SHP77 (cell line): Measurements from ENCODE around the gene PADI1.

ENCODE experiments used
- DNase-seq, 2 experiments: peaks; one replicate each; lab custom pipeline; 2025; lab: John Stamatoyannopoulos, UW

PADI1 gene, protein sequence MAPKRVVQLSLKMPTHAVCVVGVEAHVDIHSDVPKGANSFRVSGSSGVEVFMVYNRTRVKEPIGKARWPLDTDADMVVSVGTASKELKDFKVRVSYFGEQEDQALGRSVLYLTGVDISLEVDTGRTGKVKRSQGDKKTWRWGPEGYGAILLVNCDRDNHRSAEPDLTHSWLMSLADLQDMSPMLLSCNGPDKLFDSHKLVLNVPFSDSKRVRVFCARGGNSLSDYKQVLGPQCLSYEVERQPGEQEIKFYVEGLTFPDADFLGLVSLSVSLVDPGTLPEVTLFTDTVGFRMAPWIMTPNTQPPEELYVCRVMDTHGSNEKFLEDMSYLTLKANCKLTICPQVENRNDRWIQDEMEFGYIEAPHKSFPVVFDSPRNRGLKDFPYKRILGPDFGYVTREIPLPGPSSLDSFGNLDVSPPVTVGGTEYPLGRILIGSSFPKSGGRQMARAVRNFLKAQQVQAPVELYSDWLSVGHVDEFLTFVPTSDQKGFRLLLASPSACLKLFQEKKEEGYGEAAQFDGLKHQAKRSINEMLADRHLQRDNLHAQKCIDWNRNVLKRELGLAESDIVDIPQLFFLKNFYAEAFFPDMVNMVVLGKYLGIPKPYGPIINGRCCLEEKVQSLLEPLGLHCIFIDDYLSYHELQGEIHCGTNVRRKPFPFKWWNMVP

DNA sequence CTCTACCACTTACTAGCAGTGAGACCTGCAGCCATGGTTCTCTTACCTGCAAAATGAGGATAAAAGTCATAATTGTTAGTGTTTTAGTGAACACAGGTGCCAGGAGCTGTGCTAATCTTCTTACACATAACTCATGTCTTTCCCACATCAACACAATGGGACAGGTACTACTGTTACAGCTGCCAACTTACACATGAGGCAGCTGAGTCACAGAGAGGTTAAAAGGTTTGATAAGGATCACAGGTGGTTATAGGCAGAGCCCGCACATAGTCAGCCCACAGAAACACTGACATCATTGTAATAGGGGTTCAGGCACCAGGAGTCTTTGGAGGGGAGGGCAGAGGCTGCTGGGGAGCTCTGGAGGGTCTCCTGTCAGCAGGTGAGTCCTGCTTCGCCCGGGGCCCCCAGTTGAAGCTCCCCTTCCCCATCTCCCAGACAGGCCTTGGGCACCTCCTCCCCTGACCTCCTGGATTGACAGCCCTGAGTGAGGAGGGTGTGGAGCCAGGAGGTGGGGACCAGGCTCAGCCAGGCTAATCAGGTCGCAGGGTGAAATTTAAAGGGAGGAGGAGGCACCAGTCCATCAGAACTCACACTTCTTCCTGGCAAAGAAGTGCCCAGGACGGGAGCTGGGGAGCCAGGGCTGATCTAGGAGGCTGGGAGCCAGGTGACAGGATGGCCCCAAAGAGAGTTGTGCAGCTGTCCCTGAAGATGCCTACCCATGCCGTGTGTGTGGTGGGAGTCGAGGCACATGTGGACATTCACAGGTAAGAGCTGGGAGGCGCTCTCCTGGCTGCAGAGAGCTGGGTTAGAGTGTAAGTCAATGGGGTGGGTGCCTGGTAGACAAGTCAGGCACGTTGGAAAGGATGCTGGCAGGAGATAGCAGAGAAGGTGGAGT is at the start of gene PADI1:
Gene PADI1 (plus strand): TSS at position 583 of the 895 bp plus-strand sequence. CDS start 90 bp downstream, at position 673.
- DNase-seq, result no peak

DNA sequence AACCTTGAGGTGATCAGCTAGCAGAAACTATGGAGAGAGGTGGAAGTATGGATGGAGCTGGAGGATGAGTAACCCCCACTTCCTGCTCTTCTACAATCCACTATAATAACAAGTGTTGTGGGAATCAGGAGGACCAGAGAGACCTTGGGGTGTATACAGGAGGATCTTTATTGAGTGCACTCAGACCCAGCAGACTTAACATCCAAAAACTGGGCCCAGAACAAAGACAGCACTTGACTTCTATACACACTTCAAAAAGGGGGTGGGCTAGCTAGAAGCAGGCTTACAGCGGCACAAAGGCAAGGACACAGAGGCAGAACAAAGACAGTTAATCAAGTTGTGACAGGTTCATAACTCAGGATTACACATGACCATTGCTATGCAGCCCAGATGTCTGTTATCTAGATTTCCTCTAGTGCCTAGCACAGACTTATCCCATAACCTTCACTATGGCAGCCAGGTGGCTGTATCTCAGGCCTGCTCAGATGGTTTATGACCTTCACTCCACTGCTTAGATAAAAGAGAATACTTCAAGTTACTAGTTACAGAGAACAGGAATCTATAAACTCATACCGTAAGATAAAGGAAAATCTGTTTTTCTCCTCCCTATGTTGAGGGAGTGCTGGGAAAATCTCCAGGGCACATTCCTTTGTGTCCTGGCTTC is 49.5 kb upstream of the PADI1 start:
- no peak for DNase-seq

DNA sequence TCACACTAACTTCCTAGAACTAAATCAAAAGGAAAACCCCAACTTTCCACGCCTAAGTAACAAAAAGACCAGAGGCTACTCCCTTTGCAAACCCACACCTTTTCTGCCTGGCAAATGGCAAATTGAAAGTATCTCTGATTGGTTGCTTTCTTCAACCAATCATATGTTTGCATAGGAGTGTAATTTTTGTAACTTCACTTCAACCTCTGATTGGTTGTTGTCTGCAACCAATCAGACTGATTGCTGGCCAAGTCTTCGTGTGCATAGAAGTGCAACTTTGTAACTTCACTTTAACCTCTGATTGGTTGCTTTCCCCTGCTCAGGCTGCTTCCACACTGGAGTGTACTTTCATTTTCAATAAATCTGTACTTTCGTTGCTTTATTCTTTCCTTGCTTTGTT is 48.8 kb upstream of the PADI1 start:
- no peak for DNase-seq

DNA sequence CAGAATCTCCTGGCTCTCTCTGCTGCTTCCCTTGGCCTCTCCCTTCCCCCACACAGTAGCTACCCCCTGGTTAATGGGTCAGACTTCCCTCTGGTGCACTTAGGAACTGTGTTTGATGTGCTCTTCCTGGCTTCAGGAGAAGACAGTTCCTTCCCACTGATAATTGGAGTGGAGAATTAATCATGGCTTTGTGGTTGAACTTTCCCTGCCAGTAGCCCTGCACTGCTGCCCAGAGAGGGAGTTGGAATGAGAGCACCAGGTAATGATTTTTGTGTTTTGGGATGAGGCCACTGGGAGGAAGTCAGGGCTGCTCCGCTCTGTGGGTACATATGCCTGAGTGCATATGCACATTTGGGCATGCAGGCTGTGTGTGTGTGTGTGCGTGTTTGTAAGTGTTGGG is 46.0 kb upstream of the PADI1 start:
- no peak for DNase-seq

DNA sequence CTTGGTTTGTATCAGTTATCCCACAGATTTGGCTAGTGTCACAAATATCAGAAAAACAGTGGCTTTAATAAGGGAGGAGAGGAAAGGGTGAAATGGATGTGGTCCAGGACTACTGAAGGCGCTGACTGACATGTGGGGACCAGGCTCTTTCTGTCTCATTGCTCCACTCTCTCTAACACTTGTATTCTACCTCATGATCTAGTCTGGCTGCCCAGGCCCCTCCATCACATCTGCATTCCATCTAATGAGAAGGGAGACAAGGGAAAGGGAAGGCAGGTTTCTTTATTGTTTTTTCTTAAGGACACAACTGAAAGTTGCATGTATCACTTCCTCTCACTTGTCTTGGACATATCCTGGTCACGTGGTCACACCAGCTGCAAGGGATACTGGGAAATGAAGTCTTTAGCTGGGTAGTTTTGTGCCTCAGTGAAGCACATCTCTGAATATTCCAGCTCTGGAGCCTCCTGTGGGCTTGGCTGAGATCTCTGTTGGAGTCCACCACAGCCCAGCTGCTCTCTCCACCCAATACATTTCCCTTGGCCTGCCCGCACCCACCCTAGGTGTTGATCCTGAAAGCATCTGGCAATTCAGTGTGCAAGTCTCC is 43.7 kb upstream of the PADI1 start:
- no peak for DNase-seq

DNA sequence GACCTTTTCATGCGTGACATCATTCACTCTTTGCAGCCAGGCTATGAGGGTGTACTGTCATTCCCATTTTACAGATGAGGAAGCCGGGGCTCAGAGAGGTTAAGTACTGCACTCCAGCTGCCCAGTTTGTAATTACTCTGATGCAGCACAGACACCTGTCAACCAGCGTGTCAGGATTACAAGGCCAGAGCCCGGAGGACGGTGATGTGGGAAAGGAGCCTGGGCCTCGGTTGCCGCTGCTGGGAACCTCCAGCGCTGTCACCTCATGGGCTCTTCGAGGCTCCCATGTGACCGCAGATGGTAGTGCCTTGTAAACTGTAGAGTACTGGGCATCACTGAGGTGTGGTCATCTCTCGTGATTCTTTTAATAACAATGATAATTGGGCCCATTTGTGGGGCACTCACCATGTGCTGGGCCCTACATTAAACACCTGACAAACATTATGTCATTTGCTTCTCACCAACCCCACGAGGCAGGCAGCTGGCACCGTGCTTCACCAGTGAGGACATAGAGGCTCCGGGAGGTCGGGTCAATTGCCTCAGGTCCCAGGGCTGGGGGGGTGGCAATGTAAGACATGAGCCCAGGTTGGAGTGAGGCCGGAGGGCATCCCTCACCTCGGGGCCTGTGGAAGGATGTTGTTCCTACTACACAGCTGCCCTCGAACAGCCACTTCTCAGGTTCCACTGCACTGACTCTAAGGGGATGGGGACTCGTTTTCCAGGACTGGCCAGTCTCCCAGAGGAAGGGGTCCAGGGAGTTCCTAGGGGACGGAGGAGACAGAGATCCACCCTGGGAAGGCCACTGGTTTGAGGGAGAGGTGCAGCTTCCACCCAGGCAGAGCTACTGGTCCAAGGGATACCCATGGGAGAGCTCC is 42.8 kb upstream of the PADI1 start:
- DNase-seq, result no peak

DNA sequence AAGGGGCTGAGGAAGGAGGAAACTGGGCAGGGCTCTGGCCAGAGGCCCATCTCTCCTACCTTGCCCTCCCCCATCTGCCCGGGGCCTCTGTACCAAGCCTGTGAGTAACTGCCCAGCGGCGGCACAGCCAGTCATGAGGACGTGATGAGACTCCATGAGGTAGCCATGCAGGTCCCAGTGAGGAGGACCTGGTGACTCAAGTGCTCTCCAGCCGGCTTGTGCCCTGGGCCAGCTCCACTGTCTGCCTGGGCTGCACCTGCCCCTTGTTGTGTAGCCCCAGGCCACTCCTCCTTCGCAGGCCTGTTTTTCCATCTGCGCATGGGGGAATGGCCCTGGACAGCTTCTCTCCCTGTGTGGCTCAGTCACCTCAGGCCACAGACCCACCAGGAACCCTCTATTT is 42.0 kb upstream of the PADI1 start:
- peak; percentile 18 to 25 for DNase-seq

DNA sequence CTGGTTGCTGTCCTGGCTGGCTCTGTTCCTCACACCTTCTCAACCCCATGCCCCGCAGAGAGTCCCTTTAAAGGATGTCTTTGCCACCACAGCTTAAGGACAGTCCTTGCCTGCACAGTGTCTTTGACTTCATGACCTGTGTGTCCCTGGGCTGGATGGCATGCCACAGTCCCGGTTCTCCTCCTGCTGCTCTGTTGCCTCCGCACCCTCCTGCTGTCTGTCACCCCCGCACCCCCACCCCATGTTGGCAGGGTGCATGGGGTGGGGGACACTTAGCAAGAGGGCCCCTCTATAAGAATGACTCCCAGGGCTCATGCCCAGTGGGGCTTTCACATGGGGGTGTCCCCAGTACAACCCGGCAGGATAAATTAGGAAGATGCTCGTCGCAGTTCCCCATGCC is 41.6 kb upstream of the PADI1 start:
- no peak for DNase-seq

DNA sequence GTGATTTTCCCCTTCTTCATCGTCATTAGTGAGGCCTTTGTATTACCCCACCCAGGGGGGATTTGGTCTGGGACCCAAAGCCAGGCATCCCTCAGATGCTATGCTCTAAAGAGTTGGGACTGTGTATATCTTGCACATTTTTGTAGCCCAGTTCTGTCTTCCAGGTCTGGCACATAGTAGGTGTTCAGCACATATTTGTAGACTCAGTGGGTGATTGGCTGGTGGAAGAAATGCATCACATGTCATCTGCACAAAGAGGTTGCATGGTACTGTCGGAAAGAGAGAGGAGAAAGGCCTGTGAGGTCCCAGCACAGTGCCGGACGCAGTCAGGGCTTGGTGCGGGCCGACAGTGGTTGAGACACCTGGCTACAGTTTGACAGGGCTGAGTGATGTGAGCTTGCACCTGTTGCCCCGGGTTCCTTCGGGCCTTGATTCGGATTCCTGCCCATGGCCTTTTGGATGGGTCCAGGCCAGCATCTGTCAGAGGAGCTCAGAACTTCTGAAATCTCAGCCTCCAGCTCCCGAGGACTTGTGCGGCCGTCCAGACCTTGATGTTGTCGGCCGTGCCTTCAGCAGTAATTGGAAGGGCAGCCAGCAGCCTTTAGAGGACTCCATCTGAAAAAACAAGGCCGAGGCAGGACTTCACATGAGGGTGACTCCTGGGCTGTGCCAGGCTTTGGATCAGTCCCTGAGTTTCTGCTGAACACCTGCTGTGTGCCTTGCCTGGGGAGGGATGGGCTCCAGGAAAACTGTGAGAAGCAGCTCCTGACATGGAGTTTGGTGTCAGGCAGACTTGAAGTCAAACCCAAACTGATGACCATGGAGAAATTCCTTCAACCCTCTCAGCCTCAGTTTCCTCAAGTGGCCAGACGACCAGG is 40.9 kb upstream of the PADI1 start:
- no peak for DNase-seq

DNA sequence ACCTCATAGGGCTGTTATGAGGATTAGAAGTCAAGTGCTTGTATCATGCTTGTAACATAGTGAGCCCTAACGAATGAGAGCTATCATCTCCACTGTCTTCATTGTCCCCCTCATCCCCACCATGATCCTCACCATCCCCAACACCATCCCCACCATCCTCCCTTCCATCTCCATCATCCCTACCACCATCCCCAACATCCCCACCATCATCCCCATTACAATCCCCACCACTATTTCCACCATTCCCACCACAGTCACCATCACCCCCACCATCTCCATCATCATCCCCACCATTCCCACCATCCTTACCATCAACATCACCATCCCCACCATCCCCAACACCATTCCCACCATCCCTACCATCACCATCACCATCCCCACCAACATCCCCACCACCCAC is 39.1 kb upstream of the PADI1 start:
- DNase-seq, result no peak

DNA sequence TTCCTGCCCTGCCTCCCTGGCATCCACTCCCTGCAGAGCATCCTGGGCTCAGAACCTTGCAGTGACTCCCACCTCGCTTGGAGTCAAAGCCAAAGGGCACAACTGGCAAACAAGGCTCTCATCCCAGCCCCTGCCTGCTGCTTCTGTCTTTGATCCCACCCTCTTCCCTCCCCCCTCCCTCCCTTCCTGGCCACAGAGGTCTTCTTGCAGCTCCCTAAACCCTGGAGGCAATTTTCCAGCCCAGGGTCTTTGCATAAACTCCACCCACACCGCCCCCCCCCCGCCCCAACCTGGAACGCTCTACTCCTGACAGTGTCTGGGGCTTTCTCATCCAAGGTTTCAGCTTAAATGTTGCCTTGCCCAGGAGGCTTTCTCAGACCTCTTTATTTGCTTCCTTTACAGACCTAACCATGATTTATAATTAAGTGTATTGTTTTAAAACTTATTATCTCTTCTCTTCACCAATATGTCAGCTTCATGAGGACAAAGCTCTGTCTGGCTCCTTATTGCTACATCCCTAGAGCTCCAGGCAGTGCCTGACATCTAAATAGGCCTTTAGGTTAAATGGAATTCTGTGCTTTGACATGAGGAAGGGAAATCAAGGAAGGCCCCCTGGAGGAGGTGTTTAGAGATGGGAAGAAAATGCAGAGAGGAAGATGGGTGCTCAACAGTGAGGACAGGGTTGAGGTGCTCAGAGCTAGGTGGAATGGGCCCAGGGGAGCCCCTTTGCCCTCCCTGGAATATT is 37.7 kb upstream of the PADI1 start:
- DNase-seq, result no peak

DNA sequence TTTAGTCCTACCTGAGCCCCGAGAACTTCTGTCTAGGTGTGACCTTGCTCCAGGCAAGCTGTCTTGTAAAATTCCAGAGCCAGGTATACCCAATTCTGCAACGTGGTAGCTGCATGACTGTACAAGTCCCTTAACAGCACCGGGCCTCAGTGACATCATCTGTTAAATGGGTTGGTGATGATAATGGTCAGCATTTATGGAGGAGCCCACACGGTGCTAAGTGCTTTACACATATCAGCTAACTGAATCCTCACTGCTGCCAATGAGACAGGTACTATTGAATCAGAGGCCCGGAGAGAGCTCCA is 37.2 kb upstream of the PADI1 start:
- no peak for DNase-seq

DNA sequence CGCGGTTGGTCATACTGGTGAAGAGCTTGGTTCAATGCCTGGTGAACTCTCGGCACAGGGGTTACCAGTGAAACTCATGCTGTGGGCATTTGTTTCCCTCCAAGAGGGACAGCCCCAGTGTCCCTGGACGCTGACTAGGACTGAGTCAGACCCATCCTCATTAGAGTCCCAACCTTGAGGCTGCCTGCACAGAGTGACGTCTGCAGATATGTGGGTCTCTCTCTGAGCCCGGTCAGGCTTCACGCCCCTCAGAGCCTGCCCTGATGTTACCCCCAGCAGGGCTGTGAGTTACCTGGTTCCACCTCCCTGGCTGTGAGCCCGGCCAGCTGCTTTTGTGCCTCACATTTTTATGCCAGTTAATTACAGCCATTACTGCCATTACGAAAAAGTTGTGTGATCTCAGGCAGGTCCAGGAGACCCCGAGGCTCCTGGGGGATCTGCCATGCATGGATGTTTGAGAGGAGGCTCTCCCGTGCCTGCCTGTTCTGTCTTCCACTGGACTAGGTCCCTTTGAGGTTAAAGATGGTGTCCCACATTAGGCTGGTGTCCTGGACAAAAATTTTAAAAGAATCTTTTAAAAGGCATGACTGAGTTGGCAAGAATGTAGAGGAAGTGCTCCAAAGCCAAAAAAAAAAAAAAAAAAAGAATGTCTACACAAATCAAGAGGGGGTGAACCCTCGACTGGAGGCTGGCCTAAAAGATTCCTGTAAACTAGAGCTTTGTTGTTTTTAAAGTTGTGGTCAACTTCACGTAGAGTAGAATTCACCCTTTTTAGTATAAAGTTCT is 36.6 kb upstream of the PADI1 start:
- DNase-seq, result no peak

DNA sequence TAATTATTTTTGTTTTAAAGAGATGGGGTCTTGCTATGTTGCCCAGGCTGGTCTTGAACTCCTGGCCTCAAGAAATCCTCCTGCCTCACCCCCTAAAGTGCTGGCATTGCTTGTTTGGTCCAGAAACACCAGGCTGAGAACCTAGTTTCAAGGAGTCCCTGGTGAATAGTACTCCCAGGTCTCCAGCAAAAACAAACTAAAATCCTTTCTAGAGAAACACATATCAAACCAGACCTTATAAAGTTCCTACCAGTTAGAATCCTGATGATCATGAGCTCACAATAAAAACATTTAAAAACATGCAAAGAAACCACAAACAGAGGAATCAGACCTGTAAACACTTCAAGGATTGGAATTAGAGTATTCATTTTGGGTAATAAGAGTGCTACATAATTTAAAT is 34.4 kb upstream of the PADI1 start:
- no peak for DNase-seq

DNA sequence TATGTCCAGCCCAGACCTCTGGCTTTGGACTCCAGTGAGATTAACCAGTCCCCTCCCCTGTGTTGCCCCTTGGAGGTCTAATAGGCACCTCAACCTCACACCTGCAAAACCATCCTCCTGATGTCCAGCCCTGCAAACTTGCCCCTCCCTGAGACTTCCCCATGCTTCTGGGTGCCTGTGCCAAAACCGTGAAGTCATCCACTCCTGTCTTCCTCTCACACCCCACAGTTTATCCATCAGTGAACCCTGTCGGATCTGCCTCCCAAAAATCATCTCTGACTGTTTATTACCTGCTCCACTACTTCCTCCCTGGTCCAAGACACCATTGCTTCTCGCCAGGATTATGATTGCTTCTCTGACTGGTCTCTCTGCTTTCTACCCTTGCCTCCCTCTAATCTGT is 31.7 kb upstream of the PADI1 start:
- no peak for DNase-seq

DNA sequence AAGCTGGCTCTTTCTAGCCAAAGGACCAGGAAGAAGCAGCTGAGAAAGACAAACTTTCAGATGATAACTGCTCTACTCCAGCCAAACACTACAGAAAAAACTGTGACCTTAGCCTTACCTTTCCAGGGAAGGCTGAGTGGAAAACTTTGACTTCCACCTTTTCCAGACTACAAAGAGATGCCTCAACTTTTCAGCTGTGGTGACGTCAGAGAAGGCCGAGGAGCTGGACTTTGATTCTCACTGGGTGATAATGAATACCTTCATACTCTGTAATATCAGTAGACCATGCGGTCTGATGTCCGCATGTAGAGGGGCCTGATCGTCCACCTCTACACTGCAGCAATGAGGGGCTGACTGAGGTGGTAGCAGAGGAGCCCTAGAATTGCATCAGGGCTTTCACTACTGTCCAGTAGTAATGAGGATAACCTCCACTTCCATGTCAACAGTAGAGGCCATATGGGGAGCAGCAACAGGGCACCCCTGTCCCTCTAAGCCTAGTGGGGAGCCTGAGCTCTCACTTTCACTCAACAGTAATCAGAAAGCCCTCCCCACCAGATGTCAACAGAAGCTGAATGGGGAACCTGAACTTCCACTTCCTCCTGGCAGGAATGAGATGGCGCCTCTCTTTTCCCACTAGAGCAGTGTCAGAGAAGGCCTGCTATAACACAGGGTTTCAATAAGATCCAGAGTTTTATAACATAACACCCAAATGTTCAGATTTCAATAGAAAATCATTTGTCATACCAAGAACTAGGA is 28.4 kb upstream of the PADI1 start:
- no peak for DNase-seq

DNA sequence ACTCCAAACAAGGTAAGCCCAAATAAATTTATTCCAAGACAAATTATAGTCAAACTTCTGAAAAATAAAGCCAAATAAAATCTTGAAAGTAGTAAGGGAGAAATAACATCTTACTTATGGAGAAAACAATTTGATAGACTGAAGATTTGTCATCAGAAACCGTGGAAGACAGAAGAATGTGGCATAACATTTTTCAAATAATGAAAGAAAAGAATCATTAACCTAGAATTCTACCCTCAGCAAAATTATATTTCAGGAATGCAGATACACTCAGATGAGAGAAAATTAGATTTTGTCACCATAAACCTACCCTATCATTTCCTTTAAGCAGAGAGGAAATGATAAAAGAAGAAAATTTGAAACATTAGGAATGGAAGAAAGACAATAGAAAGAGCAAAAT is 27.3 kb upstream of the PADI1 start:
- DNase-seq, result no peak
